Pulmonary artery endothelial cell (primary cell): Measurements from ENCODE around the gene P2RY12. TPM values are rescaled to one million over a fixed set of nuclear protein-coding genes. Genes with fewer than 3 reads are reported as not detected.

Experiments used
- DNase-seq: peaks from one replicate; pipeline ENCODE4 v3.0.0-alpha.2; 2011; ENCODE audit warnings: low read depth, low spot score
- total RNA-seq: library from RNA; depleted of rRNA; stranded (reverse); fragments of >200 nt; gene quantifications from 2 replicates; pipeline ENCODE4 v1.2.3, GENCODE V29; 2014

P2RY12 gene
- not detected in 2 replicates for total RNA-seq

DNA sequence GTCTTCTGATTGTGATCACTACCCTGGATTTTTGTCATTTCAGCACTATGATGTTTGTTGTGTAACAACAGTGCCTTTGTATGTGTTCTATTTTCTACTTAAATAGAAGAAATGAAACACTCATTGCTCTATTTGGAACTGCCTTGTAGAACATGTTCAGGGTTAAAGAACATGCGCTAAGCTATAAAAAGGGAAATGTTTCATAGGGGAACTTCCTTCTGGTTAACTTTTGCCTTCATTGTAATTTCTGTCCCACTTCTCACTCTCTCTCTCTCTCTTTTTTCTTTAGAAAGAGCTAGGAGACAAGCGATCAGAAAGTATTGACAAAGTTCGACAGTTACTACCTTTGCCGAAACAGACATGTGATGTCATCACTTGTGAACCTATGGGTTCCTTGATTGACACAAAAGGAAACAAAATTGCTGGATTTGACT, at the start of gene P2RY12:
Gene P2RY12, minus strand, starts transcription at position 13 of the 434 bp plus-strand sequence. CDS start 45,908 bp downstream, outside the sequence.
- DNase-seq: no peak

DNA sequence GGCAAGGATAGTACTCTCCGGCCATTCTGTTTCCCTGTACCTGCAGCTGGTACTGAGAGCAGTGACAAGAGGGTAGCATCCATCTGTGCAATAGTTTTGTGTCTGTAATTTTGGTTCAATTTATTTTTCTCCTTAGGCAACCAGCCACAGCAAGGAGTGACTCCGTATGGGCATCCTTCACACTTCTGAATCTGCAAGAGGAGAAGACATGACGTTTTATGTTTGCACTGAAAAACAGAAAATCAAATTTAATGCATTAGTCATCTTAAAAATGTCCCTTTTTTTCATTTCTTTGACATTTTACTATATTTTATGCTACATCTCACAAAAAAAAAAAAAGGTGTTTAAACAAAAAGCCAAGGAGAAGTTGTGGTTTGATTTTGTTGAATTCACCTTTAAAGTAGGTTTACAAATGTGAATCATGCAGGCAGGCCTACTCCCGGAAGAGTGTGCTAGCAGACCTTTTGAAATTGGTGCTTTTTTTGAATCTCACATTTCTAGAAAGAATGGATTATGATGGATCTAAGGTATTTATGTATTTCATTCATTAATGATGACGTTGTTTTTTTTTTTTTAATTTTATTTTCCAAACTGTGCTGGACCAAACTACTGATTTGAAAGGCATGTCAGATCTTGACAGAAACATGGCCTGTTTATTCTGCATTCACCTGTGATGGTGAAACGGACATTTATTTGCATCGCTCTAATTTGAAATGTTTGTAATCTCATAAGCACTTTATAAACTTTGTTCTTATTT, 48.2 kb upstream of the P2RY12 start:
- no peak for DNase-seq

DNA sequence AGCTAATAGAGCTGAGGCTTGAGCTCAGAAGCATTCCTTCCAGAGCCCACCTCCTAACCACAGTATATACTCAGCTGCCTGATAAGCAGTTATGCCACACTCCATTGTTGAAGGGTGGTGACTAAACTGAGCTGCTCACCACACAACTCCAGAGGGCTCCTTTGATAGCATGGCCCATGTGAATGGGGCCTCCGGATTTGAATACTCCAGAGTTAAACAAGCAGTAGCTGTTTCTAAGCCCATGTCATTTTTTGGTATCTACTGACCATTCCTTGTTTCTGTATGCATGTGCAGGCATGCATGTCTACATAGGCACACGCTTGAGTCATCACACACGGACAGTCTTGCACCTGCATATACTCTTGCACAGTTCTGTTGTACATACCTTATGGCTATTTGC, 47.4 kb upstream of the P2RY12 start:
- no peak for DNase-seq

DNA sequence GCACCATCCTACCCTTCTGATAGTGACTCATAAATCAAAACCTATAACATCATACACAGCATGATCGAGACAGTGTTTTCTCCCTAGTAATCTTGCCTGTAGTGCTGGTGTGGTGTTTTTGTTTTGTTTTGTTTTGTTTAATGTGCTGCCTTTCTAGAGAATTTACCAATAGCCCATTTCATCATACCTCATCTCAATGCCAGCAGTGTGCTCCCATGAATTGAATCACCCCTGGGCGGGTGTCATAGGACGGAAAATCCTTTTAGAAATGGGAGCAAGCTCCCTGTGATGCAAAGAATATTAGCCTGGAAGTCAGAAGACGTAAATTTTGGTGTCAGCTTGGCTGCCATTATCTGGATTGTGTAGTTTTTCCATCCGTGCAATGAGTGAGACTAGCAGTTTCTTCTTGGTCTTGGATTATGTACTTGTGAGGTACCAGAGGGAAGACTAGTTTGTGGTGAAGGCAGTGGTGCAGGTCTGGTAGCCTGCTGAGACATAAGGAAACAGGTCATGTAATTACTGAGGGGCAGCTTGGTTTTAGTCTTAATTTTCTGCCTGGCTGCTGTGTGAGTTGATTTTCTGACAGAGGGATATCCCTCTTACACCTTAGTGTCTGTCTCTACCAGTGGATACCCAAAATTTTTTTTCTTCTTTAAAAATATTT, 46.4 kb upstream of the P2RY12 start:
- no peak for DNase-seq

DNA sequence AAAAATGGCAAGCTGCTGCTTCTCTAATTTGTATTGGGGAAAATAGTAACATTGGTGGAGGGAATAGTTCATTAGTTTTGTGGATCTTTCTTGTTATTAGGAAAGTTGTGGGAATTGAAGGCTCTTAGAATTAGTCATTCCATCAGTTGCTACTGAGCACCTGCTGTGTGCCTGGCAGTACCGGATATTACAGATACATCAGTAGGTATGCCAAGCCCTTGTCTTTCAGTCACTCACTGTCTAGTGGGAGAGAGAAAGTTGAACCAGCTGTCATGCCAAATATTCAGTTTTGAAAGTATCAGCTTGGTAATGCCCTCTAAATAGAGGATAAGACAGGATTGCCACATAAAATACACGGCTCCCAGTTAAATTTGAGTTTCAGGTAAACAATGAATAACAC, 43.8 kb upstream of the P2RY12 start:
- DNase-seq: no peak

DNA sequence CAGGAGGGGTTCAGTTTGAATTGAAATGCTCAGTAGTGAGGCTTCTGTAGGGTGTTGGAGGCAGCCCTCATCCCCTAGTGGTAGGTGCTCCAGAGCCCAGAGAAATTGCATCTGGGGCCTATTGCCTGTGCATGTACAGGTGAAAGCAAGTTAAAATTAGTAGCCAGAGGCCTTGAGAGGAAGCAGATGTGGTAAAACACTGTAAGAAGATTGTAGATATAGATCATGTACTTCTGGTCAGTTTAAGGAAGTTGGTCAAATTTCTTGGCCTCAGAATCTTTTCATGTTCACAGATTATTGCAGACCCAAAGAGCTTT, 41.7 kb upstream of the P2RY12 start:
- no peak for DNase-seq

DNA sequence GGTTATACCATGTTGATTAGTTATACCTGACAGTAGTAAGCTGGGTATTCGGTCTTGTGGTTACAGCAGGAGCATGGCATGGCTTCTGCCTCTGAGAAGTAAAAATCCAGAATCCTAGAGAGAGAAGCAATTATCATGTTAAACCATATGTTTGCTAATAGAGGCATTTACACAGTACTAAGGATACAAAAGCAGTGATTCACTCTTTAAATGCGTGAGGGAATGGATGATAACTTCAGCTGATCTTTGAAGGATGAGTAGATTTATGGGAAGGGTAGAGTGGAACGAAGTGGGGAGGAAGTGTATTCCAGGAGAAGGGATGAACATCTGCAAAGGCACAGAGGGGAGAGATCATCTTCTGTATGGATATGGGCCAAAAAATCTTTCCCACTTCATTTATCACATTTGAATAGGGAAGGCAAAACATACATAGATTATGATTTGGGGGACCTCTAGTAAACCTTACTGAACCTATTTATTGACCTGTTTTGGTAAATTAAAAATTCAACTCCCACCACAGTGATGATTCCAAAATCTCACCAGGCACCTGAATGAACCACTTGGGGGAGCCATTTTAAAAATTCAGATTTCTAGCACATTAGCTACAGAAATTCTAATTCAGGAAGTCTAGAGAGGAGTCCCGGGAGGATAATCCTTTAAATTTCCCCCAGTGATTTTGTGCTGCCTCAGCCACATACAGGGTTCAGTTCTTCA, 41.2 kb upstream of the P2RY12 start:
- DNase-seq: no peak

DNA sequence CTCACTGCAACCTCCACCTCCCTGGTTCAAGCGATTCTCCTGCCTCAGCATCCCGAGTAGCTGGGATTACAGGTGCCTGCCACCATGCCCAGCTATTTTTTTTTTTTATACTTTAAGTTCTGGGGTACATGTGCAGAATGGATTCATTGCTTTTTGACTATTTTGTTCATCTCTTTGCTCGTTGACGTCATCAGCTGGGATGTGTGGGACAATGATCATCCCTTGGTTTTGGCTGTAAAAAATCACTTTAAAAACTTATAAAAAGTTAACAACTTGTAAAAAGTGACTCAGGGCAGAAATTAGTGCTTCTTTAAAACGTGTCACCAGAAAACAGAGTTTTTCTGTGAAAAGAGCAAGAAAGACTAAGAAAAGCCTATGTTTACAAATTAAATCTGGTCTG, 38.5 kb upstream of the P2RY12 start:
- no peak for DNase-seq

DNA sequence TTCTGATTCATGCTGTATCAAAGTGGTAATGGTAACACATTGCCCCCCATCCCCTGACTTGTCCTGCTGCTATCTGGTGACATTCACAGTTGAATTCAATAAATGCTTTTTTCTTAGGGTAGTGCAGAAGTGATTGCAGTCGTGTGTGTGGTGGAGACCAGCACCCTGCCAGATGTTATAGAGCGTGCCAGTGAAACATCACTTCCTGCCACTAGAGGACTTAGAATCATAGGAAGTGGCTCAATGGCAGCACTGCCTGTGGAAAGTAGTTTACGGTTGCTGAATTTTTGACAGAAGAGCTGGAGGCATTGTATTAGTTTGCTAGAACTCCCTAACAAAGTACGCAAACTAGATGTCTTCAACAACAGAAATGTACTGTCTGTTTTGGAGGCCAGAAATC, 37.4 kb upstream of the P2RY12 start:
- no peak for DNase-seq

DNA sequence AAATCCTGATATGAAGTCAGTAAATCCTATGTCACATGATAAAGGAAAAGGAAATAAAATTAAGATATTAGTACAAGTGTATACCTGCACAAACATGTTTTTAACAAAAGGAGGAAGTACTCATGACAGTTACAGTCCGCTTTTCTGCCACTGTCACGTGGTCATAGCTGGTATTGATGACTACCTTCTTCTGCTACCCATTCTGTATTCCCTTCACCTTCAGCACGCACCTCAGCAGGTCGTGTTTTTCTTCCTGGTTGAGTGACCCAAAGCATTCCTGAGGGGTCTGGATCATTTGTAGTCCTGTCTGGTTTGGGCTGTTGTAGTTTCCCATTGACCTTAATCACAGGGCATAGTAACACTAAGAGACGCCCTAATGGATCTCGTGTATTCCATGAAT, 35.3 kb upstream of the P2RY12 start:
- no peak for DNase-seq

DNA sequence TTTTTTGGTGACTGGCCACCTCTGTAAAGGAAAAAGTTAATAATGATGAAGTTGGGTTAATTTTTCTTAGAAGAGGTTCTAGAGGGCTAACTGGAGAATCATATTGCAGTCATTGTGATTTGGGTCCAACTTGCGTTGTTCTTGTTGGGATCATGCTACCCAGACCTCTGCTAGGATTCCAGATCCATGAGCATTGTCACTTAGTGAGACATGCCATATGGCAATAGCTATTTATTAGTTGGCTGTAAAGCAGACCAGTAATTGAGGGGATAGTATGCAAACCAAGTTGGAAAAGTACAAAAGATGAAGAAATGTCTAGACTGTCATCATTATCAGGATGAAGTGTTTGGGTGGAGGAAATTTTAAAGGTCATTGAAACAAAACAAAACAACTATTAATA, 30.7 kb upstream of the P2RY12 start:
- DNase-seq: no peak

DNA sequence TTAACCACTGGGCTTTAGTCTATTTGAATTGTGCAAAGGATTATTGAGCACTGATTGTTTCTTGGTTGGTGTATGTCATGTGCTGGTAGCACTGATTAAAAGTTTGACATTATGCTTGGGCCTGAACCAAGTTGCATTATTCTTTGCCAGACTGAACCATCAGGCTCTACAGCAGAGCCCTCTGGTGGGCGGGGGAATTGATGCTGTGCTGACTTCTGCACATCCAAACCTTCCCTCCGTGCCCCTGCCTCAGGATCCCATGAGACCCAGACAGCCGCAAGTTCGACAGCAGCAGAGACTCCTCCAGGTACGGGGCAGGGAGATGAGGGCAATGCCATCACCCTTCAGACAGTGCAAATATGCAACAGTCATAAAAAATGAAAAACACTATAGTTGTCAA, 28.4 kb upstream of the P2RY12 start:
- DNase-seq: no peak

DNA sequence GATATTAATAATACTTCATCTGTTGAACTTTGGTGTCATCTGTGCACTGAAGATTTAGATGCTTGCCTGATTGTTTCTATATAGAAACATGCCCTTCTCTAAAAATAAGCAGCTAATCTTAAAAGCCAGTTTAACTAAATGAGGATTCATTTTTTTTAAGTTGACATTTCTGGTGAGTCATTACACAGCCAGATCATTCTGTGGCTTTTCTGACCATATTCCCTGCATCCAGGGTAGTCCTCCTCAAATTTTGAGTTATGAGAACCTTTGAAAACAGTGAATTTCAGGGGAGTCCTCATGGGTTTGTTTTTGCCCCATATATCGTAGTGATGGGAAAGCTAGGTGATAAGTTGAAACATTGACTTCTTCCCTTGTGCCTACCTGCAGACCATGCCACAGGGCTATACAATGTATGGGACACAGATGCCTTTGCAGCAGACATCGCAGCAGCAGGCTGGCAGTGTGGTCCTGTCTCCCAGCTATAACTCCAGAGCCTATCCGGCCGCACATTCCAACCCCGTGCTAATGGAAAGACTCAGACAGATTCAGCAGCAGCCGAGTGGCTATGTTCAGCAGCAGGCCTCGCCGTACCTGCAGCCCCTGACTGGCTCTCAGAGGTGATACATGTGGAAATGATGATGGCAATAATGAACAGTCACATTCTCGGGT, 26.5 kb upstream of the P2RY12 start:
- DNase-seq: no peak

DNA sequence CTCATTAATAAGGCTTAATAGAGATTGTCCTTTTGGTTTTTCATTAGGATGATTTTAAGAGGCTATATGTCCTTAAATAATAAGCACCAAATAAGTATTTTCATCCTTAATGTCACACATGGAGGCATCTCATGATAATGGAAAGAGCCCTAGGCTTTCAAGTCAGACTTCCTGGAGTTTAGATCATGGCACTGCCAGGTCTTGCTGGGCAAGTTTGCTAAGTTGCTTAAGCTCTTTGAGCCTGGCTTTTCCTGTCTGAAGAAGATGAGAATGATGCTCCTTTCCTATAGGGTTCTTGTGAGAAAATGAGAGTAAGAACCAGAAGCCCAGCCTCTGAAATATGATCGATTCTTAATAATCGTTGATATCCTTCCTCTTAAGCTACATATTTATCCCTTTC, 23.4 kb upstream of the P2RY12 start:
- no peak for DNase-seq

DNA sequence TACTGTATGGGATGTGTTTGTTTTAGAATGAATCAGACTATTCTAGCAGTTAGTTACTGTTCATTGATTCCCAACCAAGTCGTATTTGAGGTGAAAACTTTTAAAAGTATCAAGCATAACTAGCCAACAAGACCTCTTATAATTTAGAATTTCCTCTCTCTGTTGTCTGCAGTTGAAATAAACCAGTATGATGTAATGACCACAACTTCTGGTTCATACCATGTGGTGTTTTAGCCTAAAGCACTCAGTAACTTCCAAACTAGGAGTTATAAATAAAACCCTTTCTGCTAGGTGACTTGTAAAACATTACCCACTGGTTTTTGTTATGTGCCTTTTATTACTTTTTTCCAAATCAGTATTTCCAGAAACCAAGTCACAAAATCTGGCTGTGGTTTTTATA, 19.8 kb upstream of the P2RY12 start:
- no peak for DNase-seq

DNA sequence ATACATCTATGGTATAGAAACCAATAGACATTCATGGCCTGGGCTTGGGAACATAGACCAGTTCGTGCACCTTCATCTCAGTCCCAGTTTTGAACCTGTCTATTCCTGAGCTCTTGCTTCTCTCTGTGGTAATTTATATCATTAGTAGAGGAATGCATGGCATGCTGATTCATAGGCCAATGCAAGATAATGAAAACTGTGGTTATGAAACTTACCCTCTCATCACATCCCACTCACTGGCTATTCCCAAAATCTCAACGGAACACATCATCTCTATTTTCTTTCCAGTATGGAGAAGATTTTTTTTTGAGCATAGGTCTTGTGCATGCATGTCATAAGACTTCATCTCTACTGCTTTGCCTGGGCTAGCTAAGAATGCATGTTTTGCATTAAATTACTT, 18.7 kb upstream of the P2RY12 start:
- DNase-seq: no peak

DNA sequence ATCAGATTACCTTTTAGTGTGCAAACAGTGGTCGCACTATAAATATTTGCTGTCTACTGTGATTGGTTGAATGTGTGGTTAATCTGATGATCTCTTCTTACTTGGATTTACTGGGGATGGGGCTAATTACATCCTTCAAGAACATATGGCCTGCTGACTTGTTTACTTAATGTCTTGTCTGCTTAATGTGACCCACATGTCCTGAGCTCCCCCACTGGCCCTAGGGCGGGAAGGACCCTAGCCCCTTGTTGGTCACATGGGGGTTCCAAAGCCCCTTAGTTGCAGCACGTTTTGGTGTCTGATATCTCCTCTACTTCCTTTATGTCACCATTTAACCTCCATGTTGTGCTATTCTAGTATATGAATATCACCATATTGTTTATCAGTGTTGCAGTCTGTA, 17.8 kb upstream of the P2RY12 start:
- no peak for DNase-seq

DNA sequence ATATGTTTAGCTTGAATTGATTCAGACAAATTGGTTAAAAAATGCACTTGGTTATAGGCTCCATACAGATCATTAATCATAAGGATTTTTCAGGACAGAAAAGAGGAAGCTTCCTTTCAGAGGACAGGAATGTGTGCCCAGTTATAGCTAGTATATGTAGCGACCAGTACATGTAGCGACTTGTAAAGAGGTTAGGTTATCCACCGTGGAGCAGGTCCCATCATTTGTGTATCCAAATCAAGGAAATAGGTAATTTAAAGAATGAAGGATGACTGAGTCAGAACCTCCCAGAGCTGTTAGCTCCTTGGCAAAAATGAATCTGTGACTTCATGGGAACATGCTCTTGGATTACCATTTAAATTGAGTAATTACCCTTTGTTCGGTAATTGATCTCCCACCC, 15.8 kb upstream of the P2RY12 start:
- DNase-seq: no peak

DNA sequence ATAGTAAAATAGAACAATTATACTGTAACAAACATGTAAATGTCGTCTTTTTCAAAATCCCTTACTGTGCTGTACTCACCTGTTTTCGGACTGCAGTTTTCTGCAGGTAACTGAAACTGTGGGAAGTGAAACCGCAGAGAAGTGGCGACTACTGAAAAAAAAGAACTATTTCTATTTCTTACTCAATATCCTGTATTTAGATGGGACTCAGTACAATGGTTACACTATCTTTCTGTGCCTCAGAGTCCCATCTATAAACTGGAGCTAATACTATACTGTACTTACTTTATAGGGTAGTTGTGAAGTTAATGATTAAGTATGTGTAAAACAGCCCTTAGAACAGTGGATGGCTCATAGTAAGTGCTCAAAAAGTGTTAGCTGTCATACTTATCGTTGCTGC, 14.3 kb upstream of the P2RY12 start:
- DNase-seq: no peak

DNA sequence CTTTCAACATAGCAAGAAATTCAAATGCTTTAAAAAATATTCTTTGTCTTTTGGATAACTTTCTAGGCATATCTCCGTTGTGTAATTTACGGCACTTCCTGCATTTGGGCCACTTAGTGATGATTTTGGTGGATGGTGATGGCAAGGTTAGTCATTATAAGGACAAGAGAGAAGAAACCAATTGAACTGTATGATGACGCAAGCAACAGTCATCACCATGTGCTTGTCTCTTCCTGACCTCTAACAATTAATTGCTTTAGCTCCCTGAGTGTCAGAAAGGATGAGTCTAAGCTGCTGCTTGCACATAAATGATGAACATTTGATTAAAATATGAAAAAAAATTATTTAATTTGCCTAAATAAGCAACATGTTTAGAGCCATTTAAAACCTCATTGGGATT, 11.3 kb upstream of the P2RY12 start:
- no peak for DNase-seq

DNA sequence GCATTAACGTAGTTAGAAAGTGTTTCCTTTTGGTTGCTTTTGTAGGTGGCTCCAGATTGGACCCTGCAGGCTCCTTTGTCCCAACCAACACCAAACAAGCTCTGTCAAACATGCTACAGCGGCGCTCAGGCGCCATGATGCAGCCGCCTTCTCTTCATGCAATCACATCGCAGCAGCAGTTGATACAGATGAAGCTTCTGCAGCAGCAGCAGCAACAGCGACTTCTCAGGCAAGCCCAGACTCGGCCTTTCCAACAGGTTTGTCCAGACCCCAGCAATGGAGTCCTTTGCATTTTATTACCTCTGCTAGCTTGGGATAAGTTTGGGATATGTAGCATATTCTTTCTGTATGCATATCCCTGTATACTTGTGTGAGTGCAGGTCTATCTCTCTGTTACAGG, 10.1 kb upstream of the P2RY12 start:
- DNase-seq: no peak

DNA sequence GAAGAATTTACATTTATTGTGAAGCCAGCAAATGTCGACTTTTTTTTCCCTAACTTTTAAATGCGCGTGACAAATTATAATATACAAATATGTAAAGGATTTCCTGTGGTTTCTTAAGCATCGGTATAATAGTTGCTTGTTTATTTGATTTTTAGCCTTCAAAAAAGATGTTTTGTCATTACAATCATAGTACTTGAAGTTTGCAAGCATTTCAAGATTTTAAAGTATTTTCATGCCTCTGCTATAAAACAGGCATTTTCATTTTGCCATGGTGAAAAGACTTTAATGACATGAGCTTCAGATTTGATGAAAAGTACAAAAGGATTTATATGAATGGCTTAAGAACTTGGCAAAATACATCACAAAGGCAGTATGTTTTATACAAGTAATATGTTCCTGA, 9.4 kb upstream of the P2RY12 start:
- no peak for DNase-seq
